Naive thymus-derived CD4-positive, alpha-beta T cell (primary cell): ENCODE results near the gene PRR15L. TPM values are rescaled to one million over a fixed set of nuclear protein-coding genes. Genes with fewer than 3 reads are reported as not detected.
"Not testable (repeated sequence)": the region's sequence is repeated elsewhere in the genome, so short reads cannot be mapped to it uniquely, and the experiment has no call there.

ENCODE experiments used
- ATAC-seq: fragments of 150-1000 bp; cut with Tn5 transposase; 2 replicates; pipeline ENCODE4 v1.10.0; 2021; ENCODE audit warnings: mild to moderate bottlenecking, moderate library complexity
- CTCF ChIA-PET: fragments of 350-600 bp; sonication (Branson Sonifier 250); formaldehyde crosslinking; loops from one replicate; lab custom pipeline; 2021; ENCODE audit warnings: antibody characterized with exemption; lab: Charles Lee
- POLR2A ChIA-PET: fragments of 350-600 bp; sonication (Branson Sonifier 250); formaldehyde crosslinking; loops from one replicate; lab custom pipeline; 2021; ENCODE audit warnings: antibody characterized with exemption, inconsistent platforms; lab: Charles Lee
- DNase-seq, 9 donors: peaks; one replicate each; pipeline versions ENCODE4 v3.0.0 to v3.0.0-alpha.2; 2020 to 2022; ENCODE audit warnings: mixed read lengths in 1 of 9
- H3K27ac ChIP-seq: one replicate; pipeline ENCODE4 v1.7.0; 2013; ENCODE audit warnings: mild to moderate bottlenecking, low read depth, low read length, moderate library complexity
- H3K27me3 ChIP-seq, 2 donors: one replicate each; pipeline ENCODE4 v1.7.0; 2013; ENCODE audit warnings: low read length in 2 of 2, mild to moderate bottlenecking in 2 of 2, moderate library complexity in 2 of 2; ENCODE audit not compliant: control insufficient read depth in 2 of 2, insufficient read depth in 2 of 2
- H3K36me3 ChIP-seq, 3 experiments: 1 replicate in 2 of 3; 2 replicates in 1 of 3; pipeline ENCODE4 v1.7.0; 2013; ENCODE audit warnings: low read length in 3 of 3, mild to moderate bottlenecking in 3 of 3, moderate library complexity in 1 of 3; ENCODE audit not compliant: insufficient read depth in 3 of 3, control insufficient read depth in 2 of 3
- H3K4me1 ChIP-seq, 2 donors: one replicate each; pipeline ENCODE4 v1.7.0; 2013; ENCODE audit warnings: low read length in 2 of 2, mild to moderate bottlenecking in 2 of 2, moderate library complexity in 1 of 2; ENCODE audit not compliant: control insufficient read depth in 2 of 2, insufficient read depth in 2 of 2
- H3K4me3 ChIP-seq: 2 replicates; pipeline ENCODE4 v1.7.0; 2013; ENCODE audit warnings: mild to moderate bottlenecking, low read length
- H3K9me3 ChIP-seq, 3 experiments: 1 replicate in 2 of 3; 2 replicates in 1 of 3; pipeline ENCODE4 v1.7.0; 2013; ENCODE audit warnings: low read length in 3 of 3; ENCODE audit not compliant: control insufficient read depth in 2 of 3
- H3K27ac Mint-ChIP-seq, 9 donors: one replicate each; pipeline ENCODE4 v1.8.0; 2020 to 2022; ENCODE audit warnings: mixed read lengths in 9 of 9, mild to moderate bottlenecking in 8 of 9, moderate library complexity in 5 of 9, inconsistent platforms in 2 of 9
- H3K27me3 Mint-ChIP-seq, 5 donors: one replicate each; pipeline ENCODE4 v1.8.0; 2021 to 2022; ENCODE audit warnings: mixed read lengths in 5 of 5, mild to moderate bottlenecking in 1 of 5
- H3K36me3 Mint-ChIP-seq, 5 donors: one replicate each; pipeline ENCODE4 v1.8.0; 2020 to 2022; ENCODE audit warnings: mixed read lengths in 5 of 5, mild to moderate bottlenecking in 3 of 5, inconsistent platforms in 1 of 5
- H3K4me1 Mint-ChIP-seq, 7 donors: one replicate each; pipeline ENCODE4 v1.8.0; 2020 to 2022; ENCODE audit warnings: mixed read lengths in 7 of 7, mild to moderate bottlenecking in 3 of 7, inconsistent platforms in 1 of 7
- H3K4me3 Mint-ChIP-seq, 10 donors: one replicate each; pipeline ENCODE4 v1.8.0; 2020 to 2022; ENCODE audit warnings: mild to moderate bottlenecking in 10 of 10, mixed read lengths in 10 of 10, moderate library complexity in 6 of 10, inconsistent platforms in 2 of 10
- H3K9me3 Mint-ChIP-seq, 11 donors: one replicate each; pipeline ENCODE4 v1.8.0; 2020 to 2022; ENCODE audit warnings: mixed read lengths in 11 of 11, mild to moderate bottlenecking in 4 of 11, inconsistent platforms in 1 of 11, moderate library complexity in 1 of 11
- intact Hi-C, 2 donors: fragments of 100-400 bp; cut with micrococcal nuclease; formaldehyde crosslinking; loops; one replicate each; pipeline ENCODE4 v1.15.1; 2023
- polyA plus RNA-seq, 2 donors: library from polyadenylated mRNA; unstranded; fragments of 300-500 nt; fragmentation: Illumina TruSeq; gene quantifications; one replicate each; pipeline ENCODE4 v1.2.3, GENCODE V29; 2021
- total RNA-seq, 6 experiments: library from RNA in 5 of 6; stranded (reverse) in 5 of 6; gene quantifications; 1 replicate in 5 of 6; 2 replicates in 1 of 6; pipeline ENCODE4 v1.2.3 and lab custom pipeline; 2021 to 2026

PRR15L gene
- total and polyA plus RNA-seq, 7 experiments from 2014 or later: 0.32 TPM; not detected in 6

DNA sequence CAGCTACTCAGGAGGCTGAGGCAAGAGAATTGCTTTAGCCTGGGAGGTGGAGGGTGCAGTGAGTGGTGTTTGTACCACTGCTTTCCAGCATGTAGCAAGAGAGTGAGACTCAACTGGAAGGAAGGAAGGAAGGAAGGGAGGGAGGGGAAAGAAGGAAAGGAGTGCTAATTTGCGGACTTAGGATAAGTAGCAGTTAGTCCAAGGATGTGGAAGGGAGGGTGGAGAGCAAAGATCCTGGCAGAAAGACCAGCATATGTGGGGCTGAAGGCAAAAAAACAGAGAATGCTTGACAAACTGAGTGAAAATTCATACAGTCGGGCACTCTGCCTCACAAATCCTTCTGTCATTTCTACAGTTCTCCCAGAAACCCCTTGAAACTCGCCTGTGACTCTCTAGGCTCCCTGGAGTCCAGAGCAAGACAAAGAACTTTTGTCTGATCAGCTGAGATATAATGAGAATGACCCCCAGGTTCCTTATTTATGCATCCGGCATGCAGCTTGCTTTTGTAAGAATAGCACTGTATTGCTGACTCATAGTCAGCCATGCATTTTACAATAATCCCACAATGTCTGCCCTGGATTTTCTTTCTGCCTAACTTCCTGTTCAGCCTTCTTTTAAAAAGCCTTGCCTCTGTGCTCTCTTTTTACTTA, 44.7 kb upstream of the PRR15L start:
- Histone ChIP-seq H3K36me3 (no peaks in the 10 kb centered on the region), H3K4me3 (no peak overlapping the region), H3K27me3 (no peaks in the 10 kb centered on the region), H3K4me1 (no peaks in the 10 kb centered on the region), H3K27ac (no peak overlapping the region), H3K9me3 (no peaks in the 10 kb centered on the region)
- peak overlapping the region in 1 of 10 donors; percentile 47 for H3K4me3 Mint-ChIP-seq
- peaks cover 0 to 23% (median 6%) of the 10 kb centered on the region in 7 donors for H3K4me1 Mint-ChIP-seq
- H3K27me3 Mint-ChIP-seq: peaks cover 13 to 25% (median 18%) of the 10 kb centered on the region in 5 donors
- DNase-seq: no peak
- no peaks in the 10 kb centered on the region for H3K36me3 Mint-ChIP-seq
- intact Hi-C loops: no loop called here
- ATAC-seq: peak; percentile 67
- H3K9me3 Mint-ChIP-seq: no peaks in the 10 kb centered on the region
- POLR2A ChIA-PET: interaction anchor here (0.7 to 1.0 kb wide), 2 partner anchors 34 to 294 kb away, joined by 3 read pairs; no protein-coding TSS in a partner anchor
- H3K27ac Mint-ChIP-seq: no peak overlapping the region
- CTCF ChIA-PET: interaction anchor here (0.8 kb wide), 1 partner anchor 78 kb away, joined by 3 read pairs; no protein-coding TSS in a partner anchor

DNA sequence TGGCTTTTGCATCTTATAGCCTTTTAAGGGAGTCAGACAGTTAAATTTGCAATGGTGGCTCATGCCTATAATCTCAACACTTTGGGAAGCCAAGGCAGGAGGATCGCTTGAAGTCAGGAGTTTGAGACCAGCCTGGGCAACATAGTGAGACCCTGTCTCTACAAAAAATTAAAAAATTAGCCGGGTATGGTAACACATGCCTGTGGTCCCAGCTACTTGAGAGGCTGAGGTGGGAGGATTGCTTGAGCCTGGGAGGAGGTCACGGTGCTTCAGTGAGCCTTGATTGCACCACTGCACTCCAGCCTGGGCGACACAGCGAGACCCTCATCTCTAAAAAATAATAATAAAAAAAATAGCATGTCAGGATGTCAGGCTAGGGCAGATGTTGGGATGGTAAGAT, 44.0 kb upstream of the PRR15L start:
- intact Hi-C loops, ATAC-seq, H3K4me3 ChIP-seq, H3K4me3 Mint-ChIP-seq, H3K9me3 ChIP-seq, H3K27me3 ChIP-seq, H3K27ac Mint-ChIP-seq, H3K9me3 Mint-ChIP-seq, H3K27ac ChIP-seq, H3K36me3 ChIP-seq, H3K36me3 Mint-ChIP-seq, DNase-seq, H3K4me1 ChIP-seq, CTCF ChIA-PET: not testable (repeated sequence)
- Mint-ChIP-seq H3K27me3 (peaks cover 7 to 18% (median 13%) of the 10 kb centered on the region in 5 donors), H3K4me1 (peaks cover 0 to 23% (median 6%) of the 10 kb centered on the region in 7 donors)
- POLR2A ChIA-PET: interaction anchor here (0.7 to 1.0 kb wide), 2 partner anchors 35 to 294 kb away, joined by 3 read pairs; no protein-coding TSS in a partner anchor

DNA sequence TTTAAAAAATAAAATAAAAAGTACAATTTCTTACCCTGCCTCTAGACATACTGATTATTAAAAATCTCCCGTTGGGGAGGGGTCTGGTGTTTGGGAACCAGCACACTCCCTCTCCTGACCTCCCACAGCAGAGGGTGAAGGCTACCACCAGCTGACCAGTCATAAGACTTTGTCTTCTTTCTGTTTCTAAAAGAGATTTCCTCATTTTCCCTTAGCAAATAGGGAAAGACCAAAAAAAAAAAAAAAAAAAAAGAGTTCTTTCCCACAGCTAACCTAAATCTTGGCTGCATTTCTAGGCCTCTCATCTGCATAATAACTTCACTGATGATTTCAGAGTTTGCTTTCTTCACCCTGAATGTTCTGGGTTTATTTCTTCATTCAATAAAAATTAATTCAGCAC, 43.5 kb upstream of the PRR15L start:
- Histone ChIP-seq H3K27ac (no peak overlapping the region), H3K36me3 (no peaks in the 10 kb centered on the region), H3K27me3 (no peaks in the 10 kb centered on the region), H3K4me1 (no peaks in the 10 kb centered on the region), H3K9me3 (no peaks in the 10 kb centered on the region), H3K4me3 (no peak overlapping the region)
- peaks cover 7 to 20% (median 10%) of the 10 kb centered on the region in 5 donors for H3K27me3 Mint-ChIP-seq
- no peak overlapping the region for H3K27ac Mint-ChIP-seq
- POLR2A ChIA-PET: no interaction called here
- ATAC-seq (peak; percentile 22), DNase-seq (no peak)
- H3K36me3 Mint-ChIP-seq: no peaks in the 10 kb centered on the region
- H3K9me3 Mint-ChIP-seq: no peaks in the 10 kb centered on the region
- CTCF ChIA-PET: interaction anchor here (0.6 kb wide), 1 partner anchor 1070 kb away, joined by 3 read pairs; no protein-coding TSS in a partner anchor
- intact Hi-C loops: no loop called here
- H3K4me1 Mint-ChIP-seq: peaks cover 0 to 23% (median 6%) of the 10 kb centered on the region in 7 donors
- H3K4me3 Mint-ChIP-seq: no peak overlapping the region

DNA sequence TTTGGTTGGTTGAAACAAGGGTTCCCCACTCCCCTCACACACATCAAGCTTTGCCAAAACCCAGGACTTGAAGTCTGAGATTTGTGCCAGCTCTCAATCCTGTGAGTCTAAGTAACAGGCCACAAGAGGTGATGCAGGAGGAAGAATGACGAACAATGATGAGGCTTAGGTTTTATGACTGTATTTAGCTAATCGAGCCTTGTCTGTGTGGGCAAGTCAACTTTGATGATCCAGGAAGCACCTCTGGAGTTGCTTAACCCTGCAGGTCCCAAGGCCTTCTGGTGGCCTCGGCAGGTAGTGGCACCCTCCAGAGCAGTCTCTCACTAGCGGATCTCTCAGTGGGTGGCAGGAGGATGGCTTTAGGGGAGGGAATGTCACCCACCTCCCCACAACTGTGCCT, 41.9 kb upstream of the PRR15L start:
- ChIA-PET POLR2A (interaction anchor here (0.6 kb wide), 1 partner anchor 46 kb away, joined by 3 read pairs; no protein-coding TSS in a partner anchor), CTCF (interaction anchor here (1.0 kb wide), 1 partner anchor 10 kb away, joined by 3 read pairs; no protein-coding TSS in a partner anchor)
- ATAC-seq (peak; percentile 69), DNase-seq (peak in 3 of 9 donors; percentile 19 to 29 (median 22))
- Mint-ChIP-seq H3K4me3 (no peak overlapping the region), H3K4me1 (peaks cover 0 to 17% (median 6%) of the 10 kb centered on the region in 7 donors), H3K27me3 (peaks cover 6 to 16% (median 9%) of the 10 kb centered on the region in 5 donors), H3K36me3 (no peaks in the 10 kb centered on the region), H3K9me3 (no peaks in the 10 kb centered on the region), H3K27ac (peak overlapping the region in 1 of 9 donors; percentile 46)
- no peak overlapping the region for H3K4me3 ChIP-seq
- no peaks in the 10 kb centered on the region for H3K4me1 ChIP-seq
- H3K9me3 ChIP-seq: no peaks in the 10 kb centered on the region
- H3K27me3 ChIP-seq: no peaks in the 10 kb centered on the region
- no peak overlapping the region for H3K27ac ChIP-seq
- no peaks in the 10 kb centered on the region for H3K36me3 ChIP-seq
- intact Hi-C loops: no loop called here

DNA sequence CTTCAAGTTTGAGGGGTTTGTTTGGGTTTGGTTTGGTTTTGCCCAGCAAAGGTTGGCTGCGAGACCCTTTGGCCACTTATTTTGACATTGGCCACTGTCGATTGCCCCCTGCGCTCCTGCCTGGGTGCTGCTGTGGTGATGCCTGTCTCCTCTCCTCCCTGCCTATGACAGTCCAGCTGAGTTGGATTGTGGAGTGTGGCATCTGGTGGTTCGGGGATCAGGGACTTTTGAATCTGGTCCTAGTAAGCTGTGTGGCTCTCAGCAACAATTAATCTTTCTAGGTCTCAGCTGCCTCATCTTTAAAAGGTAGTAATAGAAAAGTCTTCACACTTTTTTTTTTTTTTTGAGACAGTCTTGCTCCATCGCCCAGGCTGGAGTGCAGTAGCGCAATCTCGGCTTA, 40.4 kb upstream of the PRR15L start:
- intact Hi-C loops: no loop called here
- POLR2A ChIA-PET: interaction anchor here (0.7 kb wide), 1 partner anchor 78 kb away, joined by 3 read pairs; no protein-coding TSS in a partner anchor

DNA sequence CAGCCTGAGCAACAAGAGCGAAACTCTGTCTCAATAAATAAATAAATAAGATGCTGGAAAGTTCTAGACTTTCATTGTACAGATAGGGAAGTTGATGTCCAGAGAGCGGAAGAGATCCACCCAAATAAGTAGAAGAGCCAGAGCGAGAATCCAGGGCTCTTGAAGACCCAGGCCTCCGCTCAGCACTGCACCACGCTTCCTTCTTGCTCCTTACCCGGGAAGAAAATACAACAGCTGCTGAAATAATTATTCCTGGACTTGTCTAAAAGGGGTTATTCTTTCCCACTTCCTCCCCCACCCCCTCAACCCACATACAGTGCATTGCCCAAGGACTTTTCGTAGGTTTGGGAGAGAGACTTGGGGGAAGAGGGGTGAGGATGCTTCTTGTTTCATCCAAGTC, 39.9 kb upstream of the PRR15L start:
- H3K4me3 ChIP-seq: no peak overlapping the region
- ATAC-seq (no peak), DNase-seq (no peak)
- H3K4me1 ChIP-seq: no peaks in the 10 kb centered on the region
- H3K27ac ChIP-seq: no peak overlapping the region
- H3K27ac Mint-ChIP-seq: no peak overlapping the region
- H3K4me3 Mint-ChIP-seq: no peak overlapping the region
- peaks cover 0 to 16% (median 5%) of the 10 kb centered on the region in 5 donors for H3K27me3 Mint-ChIP-seq
- intact Hi-C loops: no loop called here
- no peaks in the 10 kb centered on the region for H3K36me3 ChIP-seq
- POLR2A ChIA-PET: interaction anchor here (0.7 kb wide), 1 partner anchor 79 kb away, joined by 3 read pairs; no protein-coding TSS in a partner anchor
- no peaks in the 10 kb centered on the region for H3K27me3 ChIP-seq
- no peaks in the 10 kb centered on the region for H3K9me3 ChIP-seq
- CTCF ChIA-PET: no interaction called here
- peaks cover 0 to 7% (median 6%) of the 10 kb centered on the region in 7 donors for H3K4me1 Mint-ChIP-seq
- no peaks in the 10 kb centered on the region for H3K36me3 Mint-ChIP-seq
- peaks cover 0 to 3% (median 0%) of the 10 kb centered on the region in 11 donors for H3K9me3 Mint-ChIP-seq

More for the DNA sequence above, 40.4 kb upstream of the PRR15L start:
- H3K27me3 Mint-ChIP-seq: peaks cover 0 to 16% (median 5%) of the 10 kb centered on the region in 5 donors
- no peak overlapping the region for H3K4me3 Mint-ChIP-seq
- Histone ChIP-seq H3K27ac (no peak overlapping the region), H3K9me3 (no peaks in the 10 kb centered on the region), H3K27me3 (no peaks in the 10 kb centered on the region), H3K4me1 (no peaks in the 10 kb centered on the region), H3K36me3 (no peaks in the 10 kb centered on the region), H3K4me3 (no peak overlapping the region)
- CTCF ChIA-PET: no interaction called here
- no peak for ATAC-seq
- peaks cover 0 to 3% (median 0%) of the 10 kb centered on the region in 11 donors for H3K9me3 Mint-ChIP-seq
- no peak for DNase-seq
- H3K36me3 Mint-ChIP-seq: no peaks in the 10 kb centered on the region
- H3K4me1 Mint-ChIP-seq: peaks cover 0 to 11% (median 6%) of the 10 kb centered on the region in 7 donors
- no peak overlapping the region for H3K27ac Mint-ChIP-seq
